Ovary (tissue), 3 donors: Measurements from ENCODE around the gene DPY19L3.

Source experiments
- EP300 ChIP-seq: sonication (generic); formaldehyde crosslinking; IDR thresholded peaks from one replicate; pipeline ENCODE4 v1.6.1; 2017; ENCODE audit warnings: antibody characterized with exemption
- POLR2A ChIP-seq: fragments of 450-650 bp; IDR thresholded peaks from one replicate; pipeline ENCODE4 v1.6.1; 2017; ENCODE audit warnings: antibody characterized with exemption, mild to moderate bottlenecking, moderate library complexity
- TF ChIP-seq, protein P1 (sequence below), 3 donors: fragments of 450-650 bp in 2 of 3; fragments of 200-600 bp in 1 of 3; IDR thresholded peaks; one replicate each; pipeline versions ENCODE4 v1.5.1 to v1.8.0; 2016 to 2022; ENCODE audit warnings: antibody characterized with exemption in 3 of 3, mild to moderate bottlenecking in 1 of 3
- donor health status: DM: no; HTN: no; CAD: no.

DNA sequence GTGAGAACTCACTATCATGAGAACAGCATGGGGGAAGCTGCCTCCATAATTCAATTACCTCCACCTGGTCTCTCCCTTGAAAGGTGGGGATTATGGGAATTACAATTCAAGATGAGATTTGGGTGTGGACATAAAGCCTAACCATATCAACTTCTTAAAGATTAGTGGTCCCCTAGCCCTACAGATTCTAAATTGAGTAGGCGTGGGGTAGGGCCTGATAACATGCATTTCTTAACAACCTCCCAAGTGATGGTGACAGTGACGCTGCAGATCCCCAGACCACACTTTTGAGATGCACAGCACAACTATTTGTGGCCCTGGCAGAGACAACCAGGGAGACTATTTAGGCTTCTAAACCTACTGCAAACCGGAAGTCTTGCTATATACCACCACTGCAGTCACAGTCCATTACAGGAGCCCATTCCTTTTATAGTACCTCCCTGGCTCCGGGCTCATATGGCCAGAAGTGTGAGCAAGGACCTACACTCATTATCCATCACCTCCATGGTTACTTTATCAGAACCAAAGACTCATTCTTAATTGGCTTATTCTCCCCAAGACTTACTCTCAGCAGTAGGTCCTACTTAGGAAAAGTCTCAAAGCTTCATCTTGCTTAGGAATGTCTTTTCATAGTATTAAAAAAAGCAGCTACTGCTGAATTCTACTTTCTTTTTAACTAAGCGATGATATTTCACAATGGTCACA lies 2.1 kb upstream of the DPY19L3 start:
- TF ChIP-seq, protein P1, sequence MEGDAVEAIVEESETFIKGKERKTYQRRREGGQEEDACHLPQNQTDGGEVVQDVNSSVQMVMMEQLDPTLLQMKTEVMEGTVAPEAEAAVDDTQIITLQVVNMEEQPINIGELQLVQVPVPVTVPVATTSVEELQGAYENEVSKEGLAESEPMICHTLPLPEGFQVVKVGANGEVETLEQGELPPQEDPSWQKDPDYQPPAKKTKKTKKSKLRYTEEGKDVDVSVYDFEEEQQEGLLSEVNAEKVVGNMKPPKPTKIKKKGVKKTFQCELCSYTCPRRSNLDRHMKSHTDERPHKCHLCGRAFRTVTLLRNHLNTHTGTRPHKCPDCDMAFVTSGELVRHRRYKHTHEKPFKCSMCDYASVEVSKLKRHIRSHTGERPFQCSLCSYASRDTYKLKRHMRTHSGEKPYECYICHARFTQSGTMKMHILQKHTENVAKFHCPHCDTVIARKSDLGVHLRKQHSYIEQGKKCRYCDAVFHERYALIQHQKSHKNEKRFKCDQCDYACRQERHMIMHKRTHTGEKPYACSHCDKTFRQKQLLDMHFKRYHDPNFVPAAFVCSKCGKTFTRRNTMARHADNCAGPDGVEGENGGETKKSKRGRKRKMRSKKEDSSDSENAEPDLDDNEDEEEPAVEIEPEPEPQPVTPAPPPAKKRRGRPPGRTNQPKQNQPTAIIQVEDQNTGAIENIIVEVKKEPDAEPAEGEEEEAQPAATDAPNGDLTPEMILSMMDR (IDR thresholded peaks at IDR 0.05) = no peak
- no peak for TF ChIP-seq EP300
- no peak for TF ChIP-seq POLR2A
